GM19397 (cell line): ENCODE measurements around the gene TAF11L13.

Experiments
- ATAC-seq: cut with Tn5 transposase; IDR thresholded peaks from one replicate; pipeline ENCODE4 v1.9.1; 2021; ENCODE audit warnings: mild to moderate bottlenecking, moderate library complexity; ENCODE audit not compliant: unreplicated experiment

The TAF11L13 gene

DNA sequence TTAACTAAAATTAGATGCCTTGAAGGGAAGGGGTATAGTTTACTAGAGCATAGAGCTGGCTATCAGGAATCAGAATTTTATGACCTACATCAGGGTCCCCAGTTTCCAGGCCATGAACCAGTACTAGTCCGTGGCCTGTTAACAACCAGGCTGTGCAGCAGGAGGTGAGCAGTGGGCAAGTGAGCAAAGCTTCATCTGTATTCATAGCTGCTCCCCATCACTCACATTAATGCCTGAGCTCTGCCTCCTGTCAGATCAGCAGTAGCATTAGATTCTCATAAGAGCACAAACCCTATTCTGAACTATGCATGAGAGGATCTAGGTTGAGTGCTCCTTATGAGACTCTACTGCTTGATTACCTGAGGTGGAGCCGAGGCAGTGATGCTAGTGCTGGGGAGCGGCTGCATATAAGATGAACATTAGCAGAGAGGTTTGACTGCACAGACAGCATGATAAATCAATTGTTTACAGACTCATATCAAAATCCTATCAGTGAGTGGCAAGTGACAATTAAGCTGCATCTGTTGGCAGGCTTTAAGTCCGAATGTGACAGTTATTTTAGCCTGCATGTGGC is 47.0 kb downstream of the TAF11L13 start:
- no peak for ATAC-seq

DNA sequence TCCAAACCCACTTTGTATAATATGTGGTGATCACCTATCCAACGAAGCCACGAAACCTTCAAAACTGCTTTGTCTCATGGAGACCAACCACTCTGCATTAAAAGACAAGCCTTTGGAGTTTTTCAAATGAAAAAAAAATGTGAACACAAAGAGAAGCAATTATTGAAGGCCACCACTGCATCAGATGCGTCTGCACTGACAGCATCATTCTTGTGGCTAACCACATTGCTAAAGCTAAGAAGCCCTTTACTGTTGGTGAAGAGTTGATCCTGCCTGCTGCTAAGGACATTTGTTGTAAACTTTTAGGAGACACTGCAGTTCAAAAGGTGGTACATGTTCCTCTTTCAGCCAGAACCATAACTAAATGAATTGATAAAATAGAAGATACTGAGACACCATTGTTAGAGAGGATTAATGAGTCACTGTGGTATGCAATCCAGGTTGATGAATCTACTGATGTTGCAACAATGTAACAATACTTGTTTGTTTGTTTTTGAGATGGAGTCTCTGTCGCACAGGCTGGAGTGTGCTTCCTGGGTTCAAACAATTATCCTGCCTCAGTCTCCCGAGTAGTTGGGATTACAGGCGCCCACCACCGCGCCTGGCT is 47.8 kb downstream of the TAF11L13 start:
- ATAC-seq = no peak

DNA sequence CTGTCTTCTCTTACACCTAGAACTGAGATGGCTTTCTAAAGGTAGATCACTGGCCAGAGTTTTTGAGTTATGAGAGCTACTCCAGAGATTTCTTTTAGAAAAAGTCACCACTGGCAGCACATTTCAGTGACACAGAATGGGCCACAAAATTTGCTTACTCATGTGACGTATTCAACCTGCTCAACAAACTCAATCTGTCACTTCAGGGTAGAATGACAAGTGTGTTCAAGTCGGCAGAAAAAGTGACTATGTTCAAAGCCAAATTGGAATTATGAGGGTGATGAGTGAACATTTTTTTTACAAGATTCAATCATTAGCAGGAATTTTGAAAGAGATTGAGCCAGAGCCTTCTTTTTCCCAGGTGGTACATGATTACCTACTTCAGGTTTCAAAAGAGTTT is 48.8 kb downstream of the TAF11L13 start:
- ATAC-seq = no peak
